Bronchial epithelial cell (primary cell): ENCODE results near the gene TCF20. TPM values are rescaled to one million over a fixed set of nuclear protein-coding genes. Genes with fewer than 3 reads are reported as not detected.

ENCODE experiments used
- DNase-seq: peaks from one replicate; pipeline ENCODE4 v3.0.0-alpha.2; 2010; ENCODE audit warnings: low read depth
- FAIRE-seq: peaks from 2 replicates; lab custom pipeline; 2011; peaks lifted over from hg19 to GRCh38; lab: Jason Lieb, UNC
- H3K27me3 ChIP-seq: 2 replicates; pipeline ENCODE4 v1.5.1; 2011; ENCODE audit warnings: low read length; ENCODE audit not compliant: control insufficient read depth, insufficient read depth
- H3K36me3 ChIP-seq: 2 replicates; pipeline ENCODE4 v1.5.1; 2011; ENCODE audit warnings: low read length; ENCODE audit not compliant: control insufficient read depth, insufficient read depth
- H3K4me3 ChIP-seq: 2 replicates; pipeline ENCODE4 v1.5.1; 2011; ENCODE audit warnings: mild to moderate bottlenecking, low read depth, low read length, control low read depth
- total RNA-seq: library from RNA; depleted of rRNA; stranded (reverse); fragments of >200 nt; gene quantifications from 2 replicates; pipeline ENCODE4 v1.2.1, GENCODE V29; 2014
- TF ChIP-seq, protein P1 (sequence below): IDR thresholded peaks from 2 replicates; pipeline ENCODE4 v1.5.1; 2011; ENCODE audit warnings: mild to moderate bottlenecking, moderate library complexity, low read length, control low read depth, inconsistent platforms; ENCODE audit not compliant: insufficient read depth, severe bottlenecking

Gene TCF20
- total RNA-seq, 1 donor from 2014 or later = 40.8 TPM

DNA sequence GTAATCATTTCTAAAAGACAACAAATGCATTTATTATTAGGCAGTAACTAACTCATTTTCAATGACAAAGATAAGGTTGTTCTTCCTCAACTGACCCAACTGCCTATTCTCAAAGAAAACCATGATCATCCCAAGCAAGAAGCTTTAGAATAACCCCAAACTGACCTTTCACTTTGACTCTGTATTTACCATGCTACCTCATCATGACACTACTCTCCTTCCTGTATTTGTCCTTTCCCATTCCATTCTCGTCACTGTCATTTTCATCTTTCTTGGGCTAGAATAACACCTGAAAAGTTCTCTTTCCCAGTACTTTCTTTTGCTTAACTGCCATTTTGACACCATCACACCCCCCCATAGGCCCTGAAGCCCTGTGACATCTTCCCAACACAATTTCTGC is 48.3 kb downstream of the TCF20 start:
- no peaks in the 10 kb centered on the region for H3K27me3 ChIP-seq
- no peaks in the 10 kb centered on the region for H3K36me3 ChIP-seq
- no peak overlapping the region for H3K4me3 ChIP-seq
- DNase-seq = no peak
- TF ChIP-seq, protein P1, sequence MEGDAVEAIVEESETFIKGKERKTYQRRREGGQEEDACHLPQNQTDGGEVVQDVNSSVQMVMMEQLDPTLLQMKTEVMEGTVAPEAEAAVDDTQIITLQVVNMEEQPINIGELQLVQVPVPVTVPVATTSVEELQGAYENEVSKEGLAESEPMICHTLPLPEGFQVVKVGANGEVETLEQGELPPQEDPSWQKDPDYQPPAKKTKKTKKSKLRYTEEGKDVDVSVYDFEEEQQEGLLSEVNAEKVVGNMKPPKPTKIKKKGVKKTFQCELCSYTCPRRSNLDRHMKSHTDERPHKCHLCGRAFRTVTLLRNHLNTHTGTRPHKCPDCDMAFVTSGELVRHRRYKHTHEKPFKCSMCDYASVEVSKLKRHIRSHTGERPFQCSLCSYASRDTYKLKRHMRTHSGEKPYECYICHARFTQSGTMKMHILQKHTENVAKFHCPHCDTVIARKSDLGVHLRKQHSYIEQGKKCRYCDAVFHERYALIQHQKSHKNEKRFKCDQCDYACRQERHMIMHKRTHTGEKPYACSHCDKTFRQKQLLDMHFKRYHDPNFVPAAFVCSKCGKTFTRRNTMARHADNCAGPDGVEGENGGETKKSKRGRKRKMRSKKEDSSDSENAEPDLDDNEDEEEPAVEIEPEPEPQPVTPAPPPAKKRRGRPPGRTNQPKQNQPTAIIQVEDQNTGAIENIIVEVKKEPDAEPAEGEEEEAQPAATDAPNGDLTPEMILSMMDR = no peak
- no peak for FAIRE-seq

Other genes with a start within 250 kb of the TCF20 start
- 18.7 and 26.0 TPM in 2 replicates for gene NAGA, start 199.8 kb downstream of the TCF20 start, total RNA-seq
- 2.4 and 3.4 TPM in 2 replicates for gene PHETA2, start 196.4 kb downstream of the TCF20 start, total RNA-seq
- 5.5 and 14.8 TPM in 2 replicates for gene SMDT1, start 191.0 kb downstream of the TCF20 start, total RNA-seq
- 64.8 and 68.0 TPM in 2 replicates for gene NDUFA6, start 179.9 kb downstream of the TCF20 start, total RNA-seq
- 0.53 and 0.64 TPM in 2 replicates for gene CYP2D6, start 139.8 kb downstream of the TCF20 start, total RNA-seq
- not detected in 2 replicates for gene NFAM1, start 161.8 kb upstream of the TCF20 start, total RNA-seq
- gene RRP7A, start 249.1 kb upstream of the TCF20 start, total RNA-seq = 30.7 and 39.8 TPM in 2 replicates